HG03575 (cell line): Measurements from ENCODE around the gene RPS6KA2.

Experiments
- ATAC-seq: cut with Tn5 transposase; IDR thresholded peaks from one replicate; pipeline ENCODE4 v1.9.1; 2021; ENCODE audit not compliant: unreplicated experiment, insufficient number of reproducible peaks, low FRiP score; ENCODE audit errors: extremely low read depth

The RPS6KA2 gene

GRCh38 chr6:166488076-166488685, 138.9 kb downstream of the RPS6KA2 start:
- ATAC-seq, result peak; percentile 90

GRCh38 chr6:166487148-166487547, 139.9 kb downstream of the RPS6KA2 start:
- no peak for ATAC-seq

- ATAC-seq, result no peak
These were observed 140.5 kb downstream of the RPS6KA2 start for GRCh38 chr6:166486536-166486880.

- ATAC-seq, result no peak
These were observed 141.2 kb downstream of the RPS6KA2 start for GRCh38 chr6:166485651-166486535.

- no peak for ATAC-seq
These were observed 142.2 kb downstream of the RPS6KA2 start for GRCh38 chr6:166484863-166485262.

- no peak for ATAC-seq
These were observed 143.3 kb downstream of the RPS6KA2 start for GRCh38 chr6:166483573-166484250.

- ATAC-seq, result no peak
These were observed 144.0 kb downstream of the RPS6KA2 start for GRCh38 chr6:166483026-166483425.

- no peak for ATAC-seq
These were observed 148.1 kb downstream of the RPS6KA2 start for GRCh38 chr6:166478782-166479592.

GRCh38 chr6:166477647-166478365, 149.2 kb downstream of the RPS6KA2 start:
- ATAC-seq, result no peak

GRCh38 chr6:166476634-166477215, 150.3 kb downstream of the RPS6KA2 start:
- no peak for ATAC-seq

- no peak for ATAC-seq
These were observed 150.9 kb downstream of the RPS6KA2 start for GRCh38 chr6:166476061-166476591.

- ATAC-seq, result no peak
These were observed 152.1 kb downstream of the RPS6KA2 start for GRCh38 chr6:166474721-166475565.

- no peak for ATAC-seq
These were observed 153.0 kb downstream of the RPS6KA2 start for GRCh38 chr6:166473886-166474571.

- ATAC-seq, result no peak
These were observed 154.4 kb downstream of the RPS6KA2 start for GRCh38 chr6:166472636-166473035.

GRCh38 chr6:166471797-166472260, 155.2 kb downstream of the RPS6KA2 start:
- no peak for ATAC-seq

- ATAC-seq, result no peak
These were observed 156.1 kb downstream of the RPS6KA2 start for GRCh38 chr6:166470863-166471410.
